Fibroblast of lung (primary cell): ENCODE measurements around the gene TNFAIP8L3. TPM values are rescaled to one million over a fixed set of nuclear protein-coding genes. Genes with fewer than 3 reads are reported as not detected.
A peak's percentile ranks its signal among the peaks of the same experiment; 100 is the strongest.

Experiments used
- DNase-seq, 2 donors: peaks; one replicate each; pipeline versions ENCODE4 v3.0.0 to v3.0.0-alpha.2; 2010; ENCODE audit warnings: low read depth in 2 of 2
- H2AFZ ChIP-seq: 2 replicates; pipeline ENCODE4 v1.5.1; 2012; ENCODE audit warnings: low read length, control low read depth, inconsistent platforms
- H3K27ac ChIP-seq: 2 replicates; pipeline ENCODE4 v1.5.1; 2011; ENCODE audit warnings: low read length, control low read depth; ENCODE audit not compliant: insufficient read depth
- H3K27me3 ChIP-seq: 2 replicates; pipeline ENCODE4 v1.5.1; 2011; ENCODE audit warnings: mild to moderate bottlenecking, low read length; ENCODE audit not compliant: control insufficient read depth, insufficient read depth
- H3K36me3 ChIP-seq: 2 replicates; pipeline ENCODE4 v1.5.1; 2011; ENCODE audit warnings: low read length; ENCODE audit not compliant: control insufficient read depth, insufficient read depth
- H3K4me1 ChIP-seq: 2 replicates; pipeline ENCODE4 v1.5.1; 2011; ENCODE audit warnings: low read length; ENCODE audit not compliant: control insufficient read depth, insufficient read depth; ENCODE audit errors: extremely low read depth
- H3K4me2 ChIP-seq: 2 replicates; pipeline ENCODE4 v1.5.1; 2011; ENCODE audit warnings: low read length, control low read depth; ENCODE audit not compliant: insufficient read depth; ENCODE audit errors: extremely low read depth
- H3K4me3 ChIP-seq, 4 experiments: fragments of 200-600 bp in 1 of 4; sonication (generic) in 1 of 4; replicated peaks in 1 of 4; 2 replicates each; pipeline ENCODE4 v1.5.1; 2011 to 2016; ENCODE audit warnings: low read length in 4 of 4, low read depth in 3 of 4, mild to moderate bottlenecking in 3 of 4, control low read depth in 2 of 4, inconsistent platforms in 1 of 4, mixed read lengths in 1 of 4; ENCODE audit not compliant: insufficient read depth in 1 of 4; ENCODE audit errors: control extremely low read depth in 1 of 4
- H3K79me2 ChIP-seq: 2 replicates; pipeline ENCODE4 v1.5.1; 2012; ENCODE audit warnings: mild to moderate bottlenecking, low read length, inconsistent platforms; ENCODE audit not compliant: control insufficient read depth, insufficient read depth
- H3K9ac ChIP-seq: 2 replicates; pipeline ENCODE4 v1.5.1; 2011; ENCODE audit warnings: mild to moderate bottlenecking, low read length, control low read depth; ENCODE audit not compliant: insufficient read depth
- H3K9me3 ChIP-seq: 2 replicates; pipeline ENCODE4 v1.5.1; 2012; ENCODE audit warnings: low read depth, low read length; ENCODE audit not compliant: control insufficient read depth, insufficient read depth
- H4K20me1 ChIP-seq: 2 replicates; pipeline ENCODE4 v1.5.1; 2011; ENCODE audit warnings: low read length; ENCODE audit not compliant: control insufficient read depth, insufficient read depth; ENCODE audit errors: extremely low read depth
- EZH2 ChIP-seq: IDR thresholded peaks from 2 replicates; pipeline ENCODE4 v1.5.1; 2012; ENCODE audit warnings: low read length, control low read depth, mild to moderate bottlenecking; ENCODE audit errors: missing control alignments
- polyA plus RNA-seq, 2 donors: library from polyadenylated mRNA; depleted of rRNA in 1 of 2; stranded (reverse) in 1 of 2; unstranded in 1 of 2; fragments of >200 nt; gene quantifications; 2 replicates each; pipeline ENCODE4 v1.2.1, GENCODE V29; 2011 to 2012; ENCODE audit warnings: missing spikeins in 1 of 2
- total RNA-seq: library from RNA; depleted of rRNA; stranded (reverse); fragments of >200 nt; gene quantifications from 2 replicates; pipeline ENCODE4 v1.2.1, GENCODE V29; 2014
- TF ChIP-seq, protein P1 (sequence below), 2 donors: IDR thresholded peaks in 1 of 2; conservative IDR thresholded peaks in 1 of 2; 1 replicate in 1 of 2; 2 replicates in 1 of 2; pipeline ENCODE4 v1.5.1; 2011 to 2012; ENCODE audit warnings: low read length in 2 of 2, control low read depth in 1 of 2, inconsistent platforms in 1 of 2, low read depth in 1 of 2, mild to moderate bottlenecking in 1 of 2

Gene TNFAIP8L3
- total and polyA plus RNA-seq, 2 donors (not counting 1 experiment from before 2014, with no cell fraction given): 0.57 to 10.7 TPM

DNA sequence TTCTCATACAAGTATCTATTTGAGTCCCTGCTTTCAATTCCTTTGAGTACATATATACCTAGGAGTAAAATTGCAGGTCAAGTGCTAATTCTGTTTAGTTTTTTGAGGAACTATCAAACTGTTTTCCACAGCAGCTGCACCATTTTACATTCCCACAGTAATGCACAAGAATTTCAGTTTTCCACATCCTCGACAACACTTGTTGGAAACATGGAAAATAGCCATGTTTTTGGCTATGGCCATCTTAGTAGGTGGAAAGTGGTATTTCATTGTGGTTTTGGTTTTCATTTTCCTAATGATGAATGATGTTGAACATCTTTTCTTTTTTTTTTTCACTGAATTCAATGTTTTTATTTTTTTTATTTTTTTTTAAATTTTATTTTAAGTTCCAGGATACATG is 44.4 kb upstream of the TNFAIP8L3 start:
- Histone ChIP-seq H3K9me3 (no peaks in the 10 kb centered on the region), H3K4me2 (no peak overlapping the region), H3K4me1 (peaks cover 2% of the 10 kb centered on the region), H3K79me2 (no peaks in the 10 kb centered on the region), H3K27me3 (peaks cover 3% of the 10 kb centered on the region), H3K27ac (no peak overlapping the region), H3K9ac (no peak overlapping the region), H3K4me3 (no peak overlapping the region), H4K20me1 (no peaks in the 10 kb centered on the region), H3K36me3 (no peaks in the 10 kb centered on the region), H2AFZ (no peak overlapping the region)
- no peak for TF ChIP-seq EZH2
- TF ChIP-seq, protein P1, sequence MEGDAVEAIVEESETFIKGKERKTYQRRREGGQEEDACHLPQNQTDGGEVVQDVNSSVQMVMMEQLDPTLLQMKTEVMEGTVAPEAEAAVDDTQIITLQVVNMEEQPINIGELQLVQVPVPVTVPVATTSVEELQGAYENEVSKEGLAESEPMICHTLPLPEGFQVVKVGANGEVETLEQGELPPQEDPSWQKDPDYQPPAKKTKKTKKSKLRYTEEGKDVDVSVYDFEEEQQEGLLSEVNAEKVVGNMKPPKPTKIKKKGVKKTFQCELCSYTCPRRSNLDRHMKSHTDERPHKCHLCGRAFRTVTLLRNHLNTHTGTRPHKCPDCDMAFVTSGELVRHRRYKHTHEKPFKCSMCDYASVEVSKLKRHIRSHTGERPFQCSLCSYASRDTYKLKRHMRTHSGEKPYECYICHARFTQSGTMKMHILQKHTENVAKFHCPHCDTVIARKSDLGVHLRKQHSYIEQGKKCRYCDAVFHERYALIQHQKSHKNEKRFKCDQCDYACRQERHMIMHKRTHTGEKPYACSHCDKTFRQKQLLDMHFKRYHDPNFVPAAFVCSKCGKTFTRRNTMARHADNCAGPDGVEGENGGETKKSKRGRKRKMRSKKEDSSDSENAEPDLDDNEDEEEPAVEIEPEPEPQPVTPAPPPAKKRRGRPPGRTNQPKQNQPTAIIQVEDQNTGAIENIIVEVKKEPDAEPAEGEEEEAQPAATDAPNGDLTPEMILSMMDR (conservative IDR thresholded peaks at IDR 0.05 in 1 of 2, IDR thresholded peaks at IDR 0.05 in 1 of 2; ENCODE audit: low read depth in 1 of 2, low read length in 2 of 2): no peak
- DNase-seq: peak in 1 of 2 donors; percentile 67

DNA sequence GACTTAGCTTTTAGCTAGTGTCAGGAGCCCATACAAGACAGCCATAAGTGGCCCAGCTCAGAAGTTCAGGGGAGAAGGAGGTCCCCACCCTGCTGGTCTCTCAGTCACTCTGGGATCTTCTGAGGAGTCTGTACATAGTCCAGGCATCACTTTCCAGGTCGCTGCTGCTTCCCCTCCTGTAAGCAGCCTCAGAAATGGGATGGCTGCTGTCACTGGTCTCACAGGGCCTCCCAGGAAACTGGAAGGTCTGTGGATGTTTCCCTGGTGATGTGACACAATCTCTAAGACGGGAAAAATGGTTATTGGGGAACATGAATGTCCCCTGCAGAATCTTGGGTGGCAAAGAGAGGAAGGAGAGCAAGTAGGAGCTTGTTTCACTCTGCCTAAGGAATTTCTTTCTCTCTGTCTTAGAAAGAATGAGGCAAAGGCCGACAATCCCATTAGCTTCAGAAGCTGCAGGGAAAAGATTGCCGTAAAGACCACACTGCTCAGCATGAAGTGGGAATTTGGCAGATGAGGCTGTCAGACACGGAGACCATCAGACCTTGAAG is 43.2 kb upstream of the TNFAIP8L3 start:
- no peaks in the 10 kb centered on the region for H3K79me2 ChIP-seq

DNA sequence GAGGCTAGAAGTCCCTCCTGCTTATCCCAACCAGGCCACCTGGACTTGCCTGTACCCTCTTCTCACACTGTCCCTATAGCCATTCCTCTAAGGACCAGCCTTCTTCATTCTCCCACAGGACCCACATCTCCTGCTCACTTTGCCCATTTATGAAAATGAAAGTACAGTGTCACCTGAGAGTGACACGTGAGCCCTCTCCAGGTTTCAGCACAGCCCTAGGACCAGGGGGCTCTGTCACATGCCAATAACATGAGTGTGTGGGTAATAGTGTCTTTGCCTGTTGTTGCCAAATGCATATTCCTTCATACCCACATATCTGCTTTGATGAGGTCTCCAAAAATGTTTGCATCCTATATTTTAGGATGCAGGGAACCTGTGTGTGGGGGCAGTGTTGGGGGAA is 42.3 kb upstream of the TNFAIP8L3 start:
- H3K4me1 ChIP-seq: peaks cover 5% of the 10 kb centered on the region
- H3K36me3 ChIP-seq: no peaks in the 10 kb centered on the region
- TF ChIP-seq, protein P1 (conservative IDR thresholded peaks at IDR 0.05 in 1 of 2, IDR thresholded peaks at IDR 0.05 in 1 of 2; ENCODE audit: low read depth in 1 of 2, low read length in 2 of 2): no peak
- no peak for TF ChIP-seq EZH2
- no peak for DNase-seq
- H3K9me3 ChIP-seq: no peaks in the 10 kb centered on the region
- no peak overlapping the region for H3K4me3 ChIP-seq
- no peak overlapping the region for H3K9ac ChIP-seq
- H3K27me3 ChIP-seq: peaks cover 3% of the 10 kb centered on the region
- no peak overlapping the region for H3K4me2 ChIP-seq
- no peak overlapping the region for H2AFZ ChIP-seq
- no peak overlapping the region for H3K27ac ChIP-seq
- H4K20me1 ChIP-seq: no peaks in the 10 kb centered on the region
- H3K79me2 ChIP-seq: no peaks in the 10 kb centered on the region

More for the DNA sequence above, 43.2 kb upstream of the TNFAIP8L3 start:
- H4K20me1 ChIP-seq: no peaks in the 10 kb centered on the region
- no peak overlapping the region for H2AFZ ChIP-seq
- no peak for DNase-seq
- no peak overlapping the region for H3K4me2 ChIP-seq
- no peaks in the 10 kb centered on the region for H3K36me3 ChIP-seq
- H3K9ac ChIP-seq: no peak overlapping the region
- no peaks in the 10 kb centered on the region for H3K9me3 ChIP-seq
- no peak overlapping the region for H3K4me3 ChIP-seq
- TF ChIP-seq, protein P1 (conservative IDR thresholded peaks at IDR 0.05 in 1 of 2, IDR thresholded peaks at IDR 0.05 in 1 of 2; ENCODE audit: low read depth in 1 of 2, low read length in 2 of 2): no peak
- no peak for TF ChIP-seq EZH2
- H3K27me3 ChIP-seq: peaks cover 3% of the 10 kb centered on the region
- H3K4me1 ChIP-seq: peaks cover 4% of the 10 kb centered on the region
- no peak overlapping the region for H3K27ac ChIP-seq
